Gastrocnemius medialis (tissue), 4 donors: ENCODE measurements around the gene XYLT2.

Source experiments
- POLR2A ChIP-seq, 2 donors: fragments of 450-650 bp; IDR thresholded peaks; one replicate each; pipeline ENCODE4 v1.6.1; 2017; ENCODE audit warnings: antibody characterized with exemption in 2 of 2, mild to moderate bottlenecking in 2 of 2, moderate library complexity in 2 of 2
- TF ChIP-seq, protein P1 (sequence below), 5 experiments: fragments of 450-650 bp in 3 of 5; fragments of 200-600 bp in 2 of 5; sonication (generic) in 2 of 5; IDR thresholded peaks in 4 of 5; conservative IDR thresholded peaks in 1 of 5; 1 replicate in 4 of 5; 2 replicates in 1 of 5; pipeline ENCODE4 v1.5.1; 2016 to 2019; ENCODE audit warnings: antibody characterized with exemption in 5 of 5, mild to moderate bottlenecking in 3 of 5, moderate library complexity in 3 of 5

DNA sequence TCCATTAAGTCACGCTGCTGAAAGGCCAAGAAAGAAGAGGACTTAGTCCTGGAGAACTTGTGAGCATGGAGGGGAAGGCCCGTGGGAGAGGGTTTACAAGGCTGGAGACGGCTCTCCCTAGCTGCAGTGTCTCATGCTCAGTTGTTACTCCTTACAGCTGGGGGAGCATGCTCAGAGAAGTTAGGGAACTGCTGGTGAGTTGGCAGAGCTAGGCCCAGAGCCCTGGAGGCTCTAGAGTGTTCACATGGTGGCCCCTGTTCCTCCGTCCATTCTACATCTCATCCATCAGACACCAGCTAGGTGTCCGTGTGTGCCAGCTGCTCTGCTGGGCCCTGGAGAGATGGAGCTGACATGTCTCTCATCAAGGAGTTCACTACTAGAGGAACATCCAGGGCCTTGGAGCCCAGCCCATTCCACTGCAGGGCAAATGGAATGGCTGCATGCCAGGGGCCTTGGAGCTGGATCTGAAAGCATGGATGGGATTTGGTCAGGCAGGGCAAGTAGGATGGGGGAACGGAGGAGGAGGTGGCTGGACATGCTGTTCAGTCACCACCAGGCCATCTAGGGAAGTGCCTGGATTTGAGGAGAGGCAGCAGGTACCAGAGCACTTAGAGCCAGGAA lies 6.3 kb downstream of the XYLT2 start:
- TF ChIP-seq, protein P1, sequence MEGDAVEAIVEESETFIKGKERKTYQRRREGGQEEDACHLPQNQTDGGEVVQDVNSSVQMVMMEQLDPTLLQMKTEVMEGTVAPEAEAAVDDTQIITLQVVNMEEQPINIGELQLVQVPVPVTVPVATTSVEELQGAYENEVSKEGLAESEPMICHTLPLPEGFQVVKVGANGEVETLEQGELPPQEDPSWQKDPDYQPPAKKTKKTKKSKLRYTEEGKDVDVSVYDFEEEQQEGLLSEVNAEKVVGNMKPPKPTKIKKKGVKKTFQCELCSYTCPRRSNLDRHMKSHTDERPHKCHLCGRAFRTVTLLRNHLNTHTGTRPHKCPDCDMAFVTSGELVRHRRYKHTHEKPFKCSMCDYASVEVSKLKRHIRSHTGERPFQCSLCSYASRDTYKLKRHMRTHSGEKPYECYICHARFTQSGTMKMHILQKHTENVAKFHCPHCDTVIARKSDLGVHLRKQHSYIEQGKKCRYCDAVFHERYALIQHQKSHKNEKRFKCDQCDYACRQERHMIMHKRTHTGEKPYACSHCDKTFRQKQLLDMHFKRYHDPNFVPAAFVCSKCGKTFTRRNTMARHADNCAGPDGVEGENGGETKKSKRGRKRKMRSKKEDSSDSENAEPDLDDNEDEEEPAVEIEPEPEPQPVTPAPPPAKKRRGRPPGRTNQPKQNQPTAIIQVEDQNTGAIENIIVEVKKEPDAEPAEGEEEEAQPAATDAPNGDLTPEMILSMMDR (IDR thresholded peaks at IDR 0.05 in 4 of 5, conservative IDR thresholded peaks at IDR 0.05 in 1 of 5): no peak
- no peak for TF ChIP-seq POLR2A (IDR thresholded peaks at IDR 0.05)
